ENCODE measurements around the gene POLR2H.

DNA sequence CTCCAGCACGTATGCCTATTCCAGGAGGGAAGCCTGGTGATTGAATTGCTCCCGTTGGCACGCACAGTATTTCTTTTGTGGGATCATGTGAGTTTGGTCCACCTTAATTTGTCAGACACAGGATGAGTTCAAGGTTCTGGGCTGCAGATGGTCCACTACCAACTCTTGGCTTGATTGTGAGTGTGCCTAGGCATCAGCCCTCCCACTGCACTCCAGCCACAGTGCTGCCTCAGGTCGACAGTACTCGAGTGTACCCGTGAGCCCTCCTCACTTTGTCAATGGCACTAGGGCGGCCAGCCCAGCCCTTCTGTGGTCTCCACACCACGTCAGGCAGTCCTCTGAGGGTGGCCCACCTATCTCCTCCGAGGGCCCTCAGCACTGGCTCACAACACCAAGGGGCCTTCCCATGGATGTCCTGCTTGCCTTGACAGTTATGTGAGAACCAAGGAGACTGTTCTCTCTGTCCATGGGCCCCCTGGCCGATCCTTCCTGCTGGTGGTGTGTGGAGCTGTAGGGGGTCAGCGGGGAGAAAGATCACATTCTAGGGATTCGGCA is 48.5 kb downstream of the POLR2H start:
- TF ChIP-seq, protein P1, sequence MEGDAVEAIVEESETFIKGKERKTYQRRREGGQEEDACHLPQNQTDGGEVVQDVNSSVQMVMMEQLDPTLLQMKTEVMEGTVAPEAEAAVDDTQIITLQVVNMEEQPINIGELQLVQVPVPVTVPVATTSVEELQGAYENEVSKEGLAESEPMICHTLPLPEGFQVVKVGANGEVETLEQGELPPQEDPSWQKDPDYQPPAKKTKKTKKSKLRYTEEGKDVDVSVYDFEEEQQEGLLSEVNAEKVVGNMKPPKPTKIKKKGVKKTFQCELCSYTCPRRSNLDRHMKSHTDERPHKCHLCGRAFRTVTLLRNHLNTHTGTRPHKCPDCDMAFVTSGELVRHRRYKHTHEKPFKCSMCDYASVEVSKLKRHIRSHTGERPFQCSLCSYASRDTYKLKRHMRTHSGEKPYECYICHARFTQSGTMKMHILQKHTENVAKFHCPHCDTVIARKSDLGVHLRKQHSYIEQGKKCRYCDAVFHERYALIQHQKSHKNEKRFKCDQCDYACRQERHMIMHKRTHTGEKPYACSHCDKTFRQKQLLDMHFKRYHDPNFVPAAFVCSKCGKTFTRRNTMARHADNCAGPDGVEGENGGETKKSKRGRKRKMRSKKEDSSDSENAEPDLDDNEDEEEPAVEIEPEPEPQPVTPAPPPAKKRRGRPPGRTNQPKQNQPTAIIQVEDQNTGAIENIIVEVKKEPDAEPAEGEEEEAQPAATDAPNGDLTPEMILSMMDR (optimal IDR thresholded peaks at IDR 0.05 in 1 of 3, IDR thresholded peaks at IDR 0.05 in 1 of 3, conservative IDR thresholded peaks at IDR 0.05 in 1 of 3; ENCODE audit: extremely low read depth in 1 of 3, insufficient read depth in 2 of 3, low read length in 3 of 3), result no peak
- no peak for TF ChIP-seq EZH2 (IDR thresholded peaks at IDR 0.05; ENCODE audit: low read length)
